GM23338 (cell line): Measurements from ENCODE around the gene ATP8B4. TPM values are rescaled to one million over a fixed set of nuclear protein-coding genes. Genes with fewer than 3 reads are reported as not detected.

Experiments used
- ATAC-seq: fragments of 200-7000 bp; cut with Tn5 transposase; 3 replicates; pipeline ENCODE4 v1.9.1; 2020
- DNase-seq: peaks from one replicate; pipeline ENCODE4 v3.0.0-alpha.2; 2015; ENCODE audit warnings: low spot score
- H2AFZ ChIP-seq: fragments of 200-600 bp; sonication (generic); 2 replicates; pipeline ENCODE4 v1.8.0; 2016; ENCODE audit warnings: antibody characterized with exemption, mild to moderate bottlenecking, moderate library complexity
- H3F3A ChIP-seq: fragments of 200-600 bp; sonication (generic); replicated peaks from 2 replicates; pipeline ENCODE4 v1.8.0; 2017; ENCODE audit warnings: antibody characterized with exemption, mixed run types, low read depth
- H3K27ac ChIP-seq: fragments of 200-600 bp; sonication (generic); 2 replicates; pipeline ENCODE4 v1.6.1; 2016; ENCODE audit warnings: low read depth
- H3K27me3 ChIP-seq: fragments of 200-600 bp; sonication (generic); 2 replicates; pipeline ENCODE4 v1.8.0; 2016; ENCODE audit warnings: mild to moderate bottlenecking, mixed run types, moderate library complexity; ENCODE audit not compliant: insufficient read depth
- H3K36me3 ChIP-seq: fragments of 200-600 bp; sonication (generic); 2 replicates; pipeline ENCODE4 v1.8.0; 2016; ENCODE audit warnings: mild to moderate bottlenecking; ENCODE audit not compliant: insufficient read depth
- H3K4me1 ChIP-seq: fragments of 200-600 bp; sonication (generic); 2 replicates; pipeline ENCODE4 v1.8.0; 2016; ENCODE audit warnings: mild to moderate bottlenecking, moderate library complexity; ENCODE audit not compliant: insufficient read depth
- H3K4me2 ChIP-seq: fragments of 200-600 bp; sonication (generic); 2 replicates; pipeline ENCODE4 v1.7.1; 2017; ENCODE audit warnings: mixed run types
- H3K4me3 ChIP-seq: fragments of 200-600 bp; sonication (generic); 2 replicates; pipeline ENCODE4 v1.6.1; 2016; ENCODE audit warnings: mixed run types
- H3K79me2 ChIP-seq: fragments of 200-600 bp; sonication (generic); replicated peaks from 2 replicates; pipeline ENCODE4 v1.8.0; 2017; ENCODE audit warnings: mild to moderate bottlenecking; ENCODE audit not compliant: insufficient read depth
- H3K9me2 ChIP-seq: fragments of 200-600 bp; sonication (generic); 2 replicates; pipeline ENCODE4 v1.8.0; 2017; ENCODE audit not compliant: insufficient read depth
- H4K20me1 ChIP-seq: fragments of 200-600 bp; sonication (generic); replicated peaks from 2 replicates; pipeline ENCODE4 v1.8.0; 2017; ENCODE audit warnings: mild to moderate bottlenecking; ENCODE audit not compliant: insufficient read depth
- H3K27ac Mint-ChIP-seq: 2 replicates; pipeline ENCODE4 v1.8.0; 2020; ENCODE audit warnings: inconsistent platforms, mild to moderate bottlenecking, moderate library complexity, mixed read lengths
- H3K27me3 Mint-ChIP-seq: 3 replicates; pipeline ENCODE4 v1.8.0; 2022; ENCODE audit warnings: low read depth, mild to moderate bottlenecking, moderate library complexity, mixed read lengths, inconsistent platforms; ENCODE audit not compliant: insufficient read depth, poor library complexity
- H3K36me3 Mint-ChIP-seq: 3 replicates; pipeline ENCODE4 v1.8.0; 2021; ENCODE audit warnings: low read depth, mild to moderate bottlenecking, inconsistent platforms, moderate library complexity, mixed read lengths
- H3K4me1 Mint-ChIP-seq: 3 replicates; pipeline ENCODE4 v1.8.0; 2020; ENCODE audit warnings: mild to moderate bottlenecking, inconsistent platforms, mixed read lengths
- H3K4me3 Mint-ChIP-seq: 3 replicates; pipeline ENCODE4 v1.8.0; 2021; ENCODE audit warnings: moderate library complexity, mild to moderate bottlenecking, inconsistent platforms, mixed read lengths
- H3K9me3 Mint-ChIP-seq: 3 replicates; pipeline ENCODE4 v1.8.0; 2020; ENCODE audit warnings: moderate library complexity, mild to moderate bottlenecking, inconsistent platforms, mixed read lengths
- CREB1 ChIP-seq: fragments of 250-450 bp; sonication (Bioruptor Pico); IDR thresholded peaks from 2 replicates; pipeline ENCODE4 v1.5.0; 2020; ENCODE audit warnings: low read depth, mild to moderate bottlenecking, moderate library complexity
- CTCF ChIP-seq, 2 experiments: fragments of 200-600 bp in 1 of 2; sonication (generic) in 1 of 2; conservative IDR thresholded peaks; 2 replicates each; pipeline versions ENCODE4 v1.5.1 to v1.6.1; 2016 to 2017; ENCODE audit warnings: antibody characterized with exemption in 2 of 2, low read depth in 2 of 2, mild to moderate bottlenecking in 2 of 2, moderate library complexity in 1 of 2
- ETS1 ChIP-seq: IDR thresholded peaks from 2 replicates; pipeline ENCODE4 v1.6.1; 2016; ENCODE audit warnings: antibody characterized with exemption
- EZH2 ChIP-seq: fragments of 200-600 bp; sonication (generic); IDR thresholded peaks from one replicate; pipeline ENCODE4 v1.8.0; 2017; ENCODE audit warnings: antibody characterized with exemption, mild to moderate bottlenecking, low read depth; ENCODE audit not compliant: unreplicated experiment
- EZH2phosphoT487 ChIP-seq: fragments of 200-600 bp; sonication (generic); IDR thresholded peaks from one replicate; pipeline ENCODE4 v1.8.1; 2018; ENCODE audit warnings: antibody characterized with exemption; ENCODE audit not compliant: unreplicated experiment
- JUNB ChIP-seq: IDR thresholded peaks from one replicate; pipeline ENCODE4 v1.6.1; 2016; ENCODE audit warnings: antibody characterized with exemption; ENCODE audit not compliant: unreplicated experiment
- NANOG ChIP-seq: IDR thresholded peaks from 2 replicates; pipeline ENCODE4 v1.6.1; 2016; ENCODE audit warnings: antibody characterized with exemption, borderline replicate concordance
- POLR2AphosphoS5 ChIP-seq: IDR thresholded peaks from 2 replicates; pipeline ENCODE4 v1.6.1; 2016; ENCODE audit warnings: antibody characterized with exemption, low read depth
- REST ChIP-seq: IDR thresholded peaks from one replicate; pipeline ENCODE4 v1.6.1; 2018; ENCODE audit warnings: antibody characterized with exemption; ENCODE audit not compliant: unreplicated experiment
- STAT1 ChIP-seq: IDR thresholded peaks from one replicate; pipeline ENCODE4 v1.6.1; 2016; ENCODE audit warnings: antibody characterized with exemption; ENCODE audit not compliant: unreplicated experiment
- ZNF114 ChIP-seq: fragments of 250-450 bp; sonication (Bioruptor Pico); IDR thresholded peaks from 2 replicates; pipeline ENCODE4 v1.5.0; 2020; ENCODE audit warnings: mild to moderate bottlenecking, moderate library complexity
- ZNF331 ChIP-seq: fragments of 250-450 bp; sonication (Bioruptor Pico); IDR thresholded peaks from 2 replicates; pipeline ENCODE4 v1.5.0; 2020; ENCODE audit warnings: low read depth, mild to moderate bottlenecking, moderate library complexity
- ZNF462 ChIP-seq: fragments of 250-450 bp; sonication (Bioruptor Pico); IDR thresholded peaks from 2 replicates; pipeline ENCODE4 v1.5.0; 2020; ENCODE audit warnings: mild to moderate bottlenecking, moderate library complexity
- polyA plus RNA-seq: library from polyadenylated mRNA; unstranded; fragments of >200 nt; fragmentation: Nextera tagmentation; extraction: Ambion mirVana; gene quantifications from 2 replicates; pipeline ENCODE4 v1.2.1, GENCODE V29; 2016
- total RNA-seq: library from RNA; depleted of rRNA; stranded (reverse); fragments of >200 nt; shearing (Covaris generic); gene quantifications from 2 replicates; pipeline ENCODE4 v1.2.3, GENCODE V29; 2014

The ATP8B4 gene
- total and polyA plus RNA-seq, 2 experiments from 2014 or later, result 0.24 TPM; not detected in 1

- no peak overlapping the region for H3K4me3 Mint-ChIP-seq
- no peak for ATAC-seq
- no peaks in the 10 kb centered on the region for H3K36me3 Mint-ChIP-seq
- Histone ChIP-seq H3K4me3 (no peak overlapping the region), H3K4me2 (no peak overlapping the region), H2AFZ (no peak overlapping the region), H3K9me2 (no peaks in the 10 kb centered on the region), H3K27ac (no peak overlapping the region), H3F3A (no peaks in the 10 kb centered on the region), H4K20me1 (no peaks in the 10 kb centered on the region), H3K36me3 (no peaks in the 10 kb centered on the region), H3K27me3 (no peaks in the 10 kb centered on the region), H3K79me2 (no peaks in the 10 kb centered on the region), H3K4me1 (peaks cover 15% of the 10 kb centered on the region)
- H3K27me3 Mint-ChIP-seq, result no peaks in the 10 kb centered on the region
- no peak for TF ChIP-seq ZNF462
- TF ChIP-seq STAT1, result no peak
- TF ChIP-seq CREB1, result no peak
- TF ChIP-seq POLR2AphosphoS5, result no peak
- no peak for TF ChIP-seq NANOG
- no peak for TF ChIP-seq ETS1
- TF ChIP-seq ZNF114 (CRISPR knock-in tag), result no peak
- TF ChIP-seq REST, result no peak
- no peak for TF ChIP-seq EZH2phosphoT487
- TF ChIP-seq EZH2, result no peak
- TF ChIP-seq ZNF331, result no peak
- TF ChIP-seq JUNB, result no peak
- TF ChIP-seq CTCF (conservative IDR thresholded peaks at IDR 0.05; ENCODE audit: low read depth in 2 of 2), result no peak
- no peak for DNase-seq
- H3K9me3 Mint-ChIP-seq, result no peaks in the 10 kb centered on the region
- H3K4me1 Mint-ChIP-seq, result peaks cover 14% of the 10 kb centered on the region
- H3K27ac Mint-ChIP-seq, result no peak overlapping the region
Observed at GRCh38 chr15:49900903-49901235, 218.2 kb downstream of the ATP8B4 start.
